HepG2 (cell line): ENCODE results near the gene C6orf15. TPM values are rescaled to one million over a fixed set of nuclear protein-coding genes. Genes with fewer than 3 reads are reported as not detected.

Experiments
- ATF7 ChIP-seq, 2 experiments: fragments of 450-650 bp in 1 of 2; sonication (generic) in 1 of 2; formaldehyde crosslinking in 1 of 2; IDR thresholded peaks; 2 replicates each; pipeline versions ENCODE4 v1.4.0 to v1.6.1; 2016 to 2020; ENCODE audit warnings: antibody characterized with exemption in 1 of 2, mild to moderate bottlenecking in 1 of 2, missing genetic modification reagents in 1 of 2
- GABPB1 ChIP-seq: IDR thresholded peaks from 2 replicates; pipeline ENCODE4 v1.6.1; 2016; ENCODE audit warnings: mild to moderate bottlenecking, missing genetic modification reagents, moderate library complexity, missing compliant biosample characterization
- HNF1A ChIP-seq, 2 experiments: sonication (generic) in 1 of 2; formaldehyde crosslinking in 1 of 2; IDR thresholded peaks; 2 replicates each; pipeline versions ENCODE4 v1.4.0 to v1.6.1; 2016 to 2020; ENCODE audit warnings: borderline replicate concordance in 1 of 2, low read depth in 1 of 2, mild to moderate bottlenecking in 1 of 2, missing genetic modification reagents in 1 of 2
- ISX ChIP-seq: sonication (generic); formaldehyde crosslinking; conservative IDR thresholded peaks from 2 replicates; pipeline ENCODE4 v1.5.0; 2020; ENCODE audit warnings: missing genetic modification reagents
- MTF2 ChIP-seq: sonication (generic); formaldehyde crosslinking; IDR thresholded peaks from 2 replicates; pipeline ENCODE4 v1.5.0; 2020; ENCODE audit warnings: missing genetic modification reagents, borderline replicate concordance
- RNF2 ChIP-seq: fragments of 450-650 bp; conservative IDR thresholded peaks from 2 replicates; pipeline ENCODE4 v1.6.1; 2016; ENCODE audit warnings: low read depth
- TRIM22 ChIP-seq: fragments of 450-650 bp; IDR thresholded peaks from 2 replicates; pipeline ENCODE4 v1.6.1; 2017
- ZNF331 ChIP-seq: sonication (generic); formaldehyde crosslinking; IDR thresholded peaks from 2 replicates; pipeline ENCODE4 v1.4.0; 2020; ENCODE audit warnings: missing genetic modification reagents
- ZNF574 ChIP-seq: sonication (generic); formaldehyde crosslinking; IDR thresholded peaks from 2 replicates; pipeline ENCODE4 v1.4.0; 2020; ENCODE audit warnings: missing genetic modification reagents
- ZNF770 ChIP-seq: sonication (generic); formaldehyde crosslinking; IDR thresholded peaks from 2 replicates; pipeline ENCODE4 v1.5.0; 2020; ENCODE audit warnings: mild to moderate bottlenecking, missing genetic modification reagents
- polyA plus RNA-seq, 8 experiments: library from polyadenylated mRNA; depleted of rRNA in 3 of 8; stranded (reverse) in 7 of 8; unstranded in 1 of 8; fragments of >200 nt; fragmentation: Illumina TruSeq in 4 of 8; extraction: Trizol in 4 of 8; gene quantifications; 2 replicates each; pipeline versions ENCODE4 v1.2.1 to v1.2.3, GENCODE V29; 2011 to 2016; ENCODE audit warnings: low read depth in 4 of 8, missing spikeins in 1 of 8, mixed read lengths in 1 of 8; ENCODE audit not compliant: insufficient read depth in 1 of 8
- total RNA-seq, 5 experiments: library from RNA; depleted of rRNA; stranded (reverse); fragments of >200 nt; fragmentation: Illumina TruSeq; extraction: Trizol; gene quantifications; 2 replicates each; pipeline ENCODE4 v1.2.3, GENCODE V29; 2016; ENCODE audit warnings: low read depth in 1 of 5

Gene C6orf15
- total and polyA plus RNA-seq, 2 of the 13 experiments (the other 11 are each of a cell fraction or from before 2014, with no cell fraction given) = not detected

GRCh38 chr6:31128093-31128676, 15.8 kb upstream of the C6orf15 start (continued):
- no peak for TF ChIP-seq ZNF770
- no peak for TF ChIP-seq ATF7 (IDR thresholded peaks at IDR 0.05)
- TF ChIP-seq ATF7 (CRISPR knock-in tag; IDR thresholded peaks at IDR 0.05) = no peak
- peak; percentile 22; the same call in 1 of the 2 replicates for TF ChIP-seq ZNF331 (CRISPR knock-in tag)
- no peak for TF ChIP-seq MTF2 (CRISPR knock-in tag)
- 0 out of 2 replicates have a peak, but pooled peaks have one; percentile 35 for TF ChIP-seq RNF2
- no peak for TF ChIP-seq TRIM22
- no peak for TF ChIP-seq ZNF574 (CRISPR knock-in tag)
- no peak for TF ChIP-seq HNF1A (IDR thresholded peaks at IDR 0.05; ENCODE audit: low read depth)
- TF ChIP-seq HNF1A (CRISPR knock-in tag; IDR thresholded peaks at IDR 0.05; ENCODE audit: borderline replicate concordance) = no peak
- no peak for TF ChIP-seq ISX
- TF ChIP-seq GABPB1 (CRISPR knock-in tag) = no peak
